HG02798 (cell line): ENCODE results near the gene AJAP1.
"Not testable (repeated sequence)": the region's sequence is repeated elsewhere in the genome, so short reads cannot be mapped to it uniquely, and the experiment has no call there.

Experiments used
- ATAC-seq: cut with Tn5 transposase; IDR thresholded peaks from one replicate; pipeline ENCODE4 v1.9.1; 2021; ENCODE audit warnings: mild to moderate bottlenecking; ENCODE audit not compliant: unreplicated experiment, poor library complexity

Gene AJAP1

GRCh38 chr1:4656533-4657140 is 2.2 kb downstream of the AJAP1 start:
- no peak for ATAC-seq

GRCh38 chr1:4657244-4657789 is 2.9 kb downstream of the AJAP1 start:
- ATAC-seq, result no peak

GRCh38 chr1:4657960-4658541 is 3.6 kb downstream of the AJAP1 start:
- no peak for ATAC-seq

GRCh38 chr1:4658643-4659628 is 4.5 kb downstream of the AJAP1 start:
- ATAC-seq, result no peak

GRCh38 chr1:4660917-4661594 is 6.6 kb downstream of the AJAP1 start:
- no peak for ATAC-seq

- no peak for ATAC-seq
These were observed 7.1 kb downstream of the AJAP1 start for GRCh38 chr1:4661595-4661917.

- ATAC-seq, result no peak
These were observed 7.8 kb downstream of the AJAP1 start for GRCh38 chr1:4662168-4662567.

- ATAC-seq, result no peak
These were observed 8.3 kb downstream of the AJAP1 start for GRCh38 chr1:4662723-4663122.

- no peak for ATAC-seq
These were observed 9.7 kb downstream of the AJAP1 start for GRCh38 chr1:4664095-4664494.

- no peak for ATAC-seq
These were observed 10.2 kb downstream of the AJAP1 start for GRCh38 chr1:4664606-4665005.

- ATAC-seq, result no peak
These were observed 11.0 kb downstream of the AJAP1 start for GRCh38 chr1:4665456-4665855.

GRCh38 chr1:4666683-4667082 is 12.3 kb downstream of the AJAP1 start:
- not testable (repeated sequence) for ATAC-seq

GRCh38 chr1:4668743-4669700 is 14.6 kb downstream of the AJAP1 start:
- no peak for ATAC-seq

- no peak for ATAC-seq
These were observed 15.9 kb downstream of the AJAP1 start for GRCh38 chr1:4670265-4670664.

GRCh38 chr1:4671828-4672227 is 17.4 kb downstream of the AJAP1 start:
- ATAC-seq, result no peak

GRCh38 chr1:4673494-4673893 is 19.1 kb downstream of the AJAP1 start:
- ATAC-seq, result no peak

- no peak for ATAC-seq
These were observed 19.7 kb downstream of the AJAP1 start for GRCh38 chr1:4674117-4674516.

GRCh38 chr1:4674676-4675075 is 20.3 kb downstream of the AJAP1 start:
- no peak for ATAC-seq

- ATAC-seq, result no peak
These were observed 21.2 kb downstream of the AJAP1 start for GRCh38 chr1:4675454-4676186.
